HK-2 (cell line): ENCODE measurements around the gene KLF3.

Experiments used
- DNase-seq: peaks from one replicate; pipeline ENCODE4 v3.0.0-alpha.2; 2018; ENCODE audit not compliant: unreplicated experiment

Gene KLF3

GRCh38 chr4:38743866-38744265 is 79.9 kb downstream of the KLF3 start:
- no peak for DNase-seq

DNA sequence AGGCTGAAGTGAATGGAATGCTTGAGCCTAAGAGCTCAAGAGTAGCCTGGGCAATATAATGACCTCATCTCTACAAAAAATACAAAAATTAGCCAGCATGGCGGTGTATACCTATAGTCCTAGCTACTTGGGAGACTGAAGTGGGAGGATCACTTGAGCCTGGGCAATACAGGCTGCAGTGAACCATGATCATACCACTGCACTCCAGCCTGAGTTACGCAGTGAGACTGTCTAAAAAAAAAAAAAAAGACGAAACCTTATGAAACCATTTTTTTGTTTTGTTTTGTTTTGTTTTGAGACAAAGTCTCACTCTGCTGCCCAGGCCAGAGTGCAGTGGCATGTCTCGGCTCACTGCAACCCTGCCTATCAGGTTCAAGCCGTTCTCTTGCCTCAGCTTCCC is 81.9 kb downstream of the KLF3 start:
- no peak for DNase-seq

GRCh38 chr4:38747629-38748028 is 83.6 kb downstream of the KLF3 start:
- no peak for DNase-seq

- DNase-seq, result no peak
Measured at GRCh38 chr4:38749336-38749735, 85.3 kb downstream of the KLF3 start.
